Measurements from ENCODE around the gene CEP43.
"Not testable (repeated sequence)": the region's sequence is repeated elsewhere in the genome, so short reads cannot be mapped to it uniquely, and the experiment has no call there.

The CEP43 gene, protein sequence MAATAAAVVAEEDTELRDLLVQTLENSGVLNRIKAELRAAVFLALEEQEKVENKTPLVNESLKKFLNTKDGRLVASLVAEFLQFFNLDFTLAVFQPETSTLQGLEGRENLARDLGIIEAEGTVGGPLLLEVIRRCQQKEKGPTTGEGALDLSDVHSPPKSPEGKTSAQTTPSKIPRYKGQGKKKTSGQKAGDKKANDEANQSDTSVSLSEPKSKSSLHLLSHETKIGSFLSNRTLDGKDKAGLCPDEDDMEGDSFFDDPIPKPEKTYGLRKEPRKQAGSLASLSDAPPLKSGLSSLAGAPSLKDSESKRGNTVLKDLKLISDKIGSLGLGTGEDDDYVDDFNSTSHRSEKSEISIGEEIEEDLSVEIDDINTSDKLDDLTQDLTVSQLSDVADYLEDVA

GRCh38 chr6:166999145-166999883 is at the start of gene CEP43:
CEP43 (plus strand) TSS chr6:166999397; CDS start chr6:166999413, 16 bp downstream.
- TF ChIP-seq CTCF (IDR thresholded peaks at IDR 0.05; ENCODE audit: borderline replicate concordance, insufficient read depth, low read depth, low read length): no peak
- H3K4me3 ChIP-seq (ENCODE audit: low read depth, low read length): peak within 1 kb of the TSS; percentile 83

DNA sequence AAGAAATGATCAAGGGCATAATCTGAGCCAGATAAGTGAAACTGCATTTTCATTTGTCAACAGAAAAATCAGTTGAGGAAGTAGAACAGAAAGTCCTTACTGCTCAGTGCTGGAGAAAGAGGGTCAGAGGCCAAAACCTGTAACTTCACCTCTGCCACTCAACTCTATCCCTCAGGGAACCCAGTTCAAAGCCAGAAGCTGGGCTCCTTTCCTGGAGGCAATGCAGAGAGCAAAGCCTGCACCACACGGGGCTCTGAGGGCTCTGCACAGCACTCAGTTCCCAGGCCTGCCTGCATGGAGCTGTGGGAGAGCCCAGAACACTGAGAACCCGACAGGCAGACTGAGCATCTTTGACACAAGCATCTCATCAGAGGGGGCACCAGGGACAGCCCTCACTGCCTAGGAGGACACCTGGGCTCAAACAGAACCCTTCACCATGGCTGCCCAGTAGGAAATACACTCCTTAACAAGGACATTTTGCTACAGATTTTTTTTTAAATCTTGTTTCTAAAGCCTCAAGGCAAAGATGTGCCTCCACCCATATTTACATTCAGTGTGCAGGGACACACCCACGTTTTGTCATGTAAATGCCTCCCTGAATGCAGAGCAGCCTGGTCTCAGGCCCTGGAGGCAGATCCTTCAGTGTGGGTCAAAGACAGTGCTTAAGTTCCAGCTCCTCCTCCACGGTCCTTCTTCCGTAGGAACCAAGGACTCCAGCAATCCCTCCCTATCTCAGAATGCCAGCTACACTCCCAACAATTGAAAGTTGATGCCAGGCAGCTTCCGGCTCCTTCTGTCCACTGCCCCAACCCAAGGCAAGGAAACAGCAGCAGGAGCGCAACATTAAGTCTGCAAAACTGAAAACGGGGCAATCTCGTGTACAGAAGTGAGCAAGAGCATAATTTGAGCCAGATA is 49.4 kb upstream of the CEP43 start:
- TF ChIP-seq CTCF (IDR thresholded peaks at IDR 0.05; ENCODE audit: borderline replicate concordance, insufficient read depth, low read depth, low read length): no peak
- H3K4me3 ChIP-seq (ENCODE audit: low read depth, low read length): no peak overlapping the region

DNA sequence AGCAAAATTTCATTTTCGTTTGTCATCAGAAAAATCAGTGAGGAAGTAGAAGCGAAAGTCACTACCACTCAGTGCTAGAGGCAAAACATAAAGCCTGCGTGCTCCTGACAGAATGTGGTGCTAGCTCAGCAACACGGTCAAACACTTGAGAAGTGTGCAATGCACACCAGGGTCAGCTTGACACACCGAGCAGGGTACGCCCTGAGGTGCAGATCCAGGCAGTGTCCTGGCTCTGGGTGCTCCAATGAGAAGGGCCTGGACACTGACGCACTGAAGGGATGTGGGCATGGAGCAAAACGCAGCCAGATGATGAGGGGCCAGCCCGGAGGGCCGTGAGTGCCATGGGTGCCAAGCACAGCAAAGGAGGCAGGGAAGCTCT is 48.8 kb upstream of the CEP43 start:
- peak overlapping the region; percentile 10 for H3K4me3 ChIP-seq (ENCODE audit: low read depth, low read length)
- TF ChIP-seq CTCF (IDR thresholded peaks at IDR 0.05; ENCODE audit: borderline replicate concordance, insufficient read depth, low read depth, low read length): no peak

- not testable (repeated sequence) for H3K4me3 ChIP-seq (ENCODE audit: low read depth, low read length)
- TF ChIP-seq CTCF (IDR thresholded peaks at IDR 0.05; ENCODE audit: borderline replicate concordance, insufficient read depth, low read depth, low read length): peak; percentile 73
Measured at GRCh38 chr6:166950892-166951669, 48.1 kb upstream of the CEP43 start.

GRCh38 chr6:166951670-166952060 is 47.5 kb upstream of the CEP43 start:
- no peak overlapping the region for H3K4me3 ChIP-seq (ENCODE audit: low read depth, low read length)
- TF ChIP-seq CTCF (IDR thresholded peaks at IDR 0.05; ENCODE audit: borderline replicate concordance, insufficient read depth, low read depth, low read length): no peak

DNA sequence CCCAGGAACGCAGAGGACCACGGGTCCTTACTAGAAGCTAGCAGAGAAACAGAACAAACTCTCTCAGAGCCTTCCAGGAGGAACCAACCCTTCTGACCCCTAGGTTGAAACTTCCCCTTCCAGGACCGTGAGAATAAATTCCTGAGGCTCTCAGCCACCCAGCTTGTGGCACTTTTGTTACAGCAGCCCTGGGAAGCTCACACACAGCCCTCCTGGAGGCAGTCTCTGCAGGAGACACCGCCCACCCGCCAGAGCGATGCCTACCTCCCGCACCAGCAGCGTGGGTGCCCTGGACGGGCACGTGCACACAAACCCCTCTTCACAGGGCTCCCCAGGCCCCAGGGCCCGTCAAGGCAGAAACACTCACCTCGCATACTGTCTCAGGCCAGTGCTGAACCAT is 47.1 kb upstream of the CEP43 start:
- no peak for TF ChIP-seq CTCF (IDR thresholded peaks at IDR 0.05; ENCODE audit: borderline replicate concordance, insufficient read depth, low read depth, low read length)
- no peak overlapping the region for H3K4me3 ChIP-seq (ENCODE audit: low read depth, low read length)
